ENCODE data around the gene LAMB3.

LAMB3 gene

DNA sequence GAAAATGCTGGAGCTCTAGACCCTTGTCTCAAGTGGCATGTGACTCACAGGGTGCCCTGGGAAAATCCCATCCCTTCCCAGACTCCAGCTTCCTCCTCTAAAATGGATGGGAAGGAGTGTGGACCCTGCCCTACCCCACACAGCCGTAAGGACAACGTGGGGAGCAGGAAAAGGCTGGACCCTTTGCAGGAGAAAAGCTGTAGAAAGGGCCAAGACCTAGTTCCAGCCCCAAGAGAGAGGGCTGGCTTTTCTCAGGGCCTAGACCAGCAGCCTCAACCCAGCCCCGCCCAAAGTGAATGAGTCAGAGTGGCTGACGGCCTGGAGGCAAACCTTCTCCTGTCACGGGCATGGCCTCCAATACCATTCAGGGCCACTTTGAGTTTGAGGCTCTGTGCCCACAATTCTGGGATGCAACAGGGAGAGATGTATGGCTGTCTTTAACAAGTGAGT, 1.1 kb downstream of the LAMB3 start (continued):
- TF ChIP-seq ZNF398 (tag by site-specific recombination; IDR thresholded peaks at IDR 0.05) (0 out of 2 replicates have a peak, but pooled peaks have one; percentile 22), ZNF404 (tag by site-specific recombination; IDR thresholded peaks at IDR 0.05) (no peak), ZFP41 (tag by site-specific recombination; IDR thresholded peaks at IDR 0.05; ENCODE audit: borderline replicate concordance) (no peak)
- TF ChIP-seq, protein P1, sequence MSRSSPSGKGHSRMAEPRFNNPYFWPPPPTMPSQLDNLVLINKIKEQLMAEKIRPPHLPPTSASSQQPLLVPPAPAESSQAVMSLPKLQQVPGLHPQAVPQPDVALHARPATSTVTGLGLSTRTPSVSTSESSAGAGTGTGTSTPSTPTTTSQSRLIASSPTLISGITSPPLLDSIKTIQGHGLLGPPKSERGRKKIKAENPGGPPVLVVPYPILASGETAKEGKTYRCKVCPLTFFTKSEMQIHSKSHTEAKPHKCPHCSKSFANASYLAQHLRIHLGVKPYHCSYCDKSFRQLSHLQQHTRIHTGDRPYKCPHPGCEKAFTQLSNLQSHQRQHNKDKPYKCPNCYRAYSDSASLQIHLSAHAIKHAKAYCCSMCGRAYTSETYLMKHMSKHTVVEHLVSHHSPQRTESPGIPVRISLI (tag by site-specific recombination; IDR thresholded peaks at IDR 0.05): no peak

DNA sequence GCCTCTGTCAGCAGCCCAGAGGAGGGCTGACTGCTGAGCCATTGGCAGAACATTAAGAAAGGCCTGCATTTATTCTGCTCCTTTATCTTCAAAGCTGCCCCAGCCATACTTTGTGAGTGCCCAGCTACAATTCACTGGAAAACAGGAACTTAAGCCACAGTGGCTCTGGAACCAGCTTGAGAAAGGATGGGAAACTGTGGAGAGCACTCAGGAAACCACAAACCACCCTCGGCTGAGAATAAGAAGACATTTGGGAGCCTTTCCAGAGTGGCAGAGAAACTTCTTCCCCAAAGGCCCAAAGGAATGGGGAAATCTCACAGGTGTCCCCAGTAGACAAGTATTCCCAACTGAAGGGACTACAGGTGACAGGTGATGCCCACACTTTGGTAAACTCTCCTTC, 1.8 kb downstream of the LAMB3 start:
- no peak for TF ChIP-seq PRDM2 (tag by site-specific recombination; IDR thresholded peaks at IDR 0.05; ENCODE audit: borderline replicate concordance)
- TF ChIP-seq ZNF423 (tag by site-specific recombination; IDR thresholded peaks at IDR 0.05): no peak
- no peak for TF ChIP-seq ZNF610 (tag by site-specific recombination; IDR thresholded peaks at IDR 0.05; ENCODE audit: borderline replicate concordance)
- no peak for TF ChIP-seq ZNF433 (tag by site-specific recombination; IDR thresholded peaks at IDR 0.05; ENCODE audit: low read depth)
- TF ChIP-seq, protein P2, sequence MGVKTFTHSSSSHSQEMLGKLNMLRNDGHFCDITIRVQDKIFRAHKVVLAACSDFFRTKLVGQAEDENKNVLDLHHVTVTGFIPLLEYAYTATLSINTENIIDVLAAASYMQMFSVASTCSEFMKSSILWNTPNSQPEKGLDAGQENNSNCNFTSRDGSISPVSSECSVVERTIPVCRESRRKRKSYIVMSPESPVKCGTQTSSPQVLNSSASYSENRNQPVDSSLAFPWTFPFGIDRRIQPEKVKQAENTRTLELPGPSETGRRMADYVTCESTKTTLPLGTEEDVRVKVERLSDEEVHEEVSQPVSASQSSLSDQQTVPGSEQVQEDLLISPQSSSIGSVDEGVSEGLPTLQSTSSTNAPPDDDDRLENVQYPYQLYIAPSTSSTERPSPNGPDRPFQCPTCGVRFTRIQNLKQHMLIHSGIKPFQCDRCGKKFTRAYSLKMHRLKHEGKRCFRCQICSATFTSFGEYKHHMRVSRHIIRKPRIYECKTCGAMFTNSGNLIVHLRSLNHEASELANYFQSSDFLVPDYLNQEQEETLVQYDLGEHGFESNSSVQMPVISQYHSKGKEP (tag by site-specific recombination; IDR thresholded peaks at IDR 0.05): no peak
- TF ChIP-seq SP2 (tag by site-specific recombination; IDR thresholded peaks at IDR 0.05): no peak
- Histone ChIP-seq H3K4me1 (ENCODE audit: control insufficient read depth, insufficient read depth, low read length) (peaks cover 19% of the 10 kb centered on the region), H3K36me3 (ENCODE audit: control insufficient read depth in 2 of 2, insufficient read depth in 1 of 2, low read length in 2 of 2) (no peaks in the 10 kb centered on the region), H3K27ac (ENCODE audit: extremely low read depth, low read depth, low read length) (no peak overlapping the region), H3K4me3 (ENCODE audit: low read depth, low read length) (no peak overlapping the region), H3K9me3 (ENCODE audit: control insufficient read depth, insufficient read depth, low read depth, low read length) (no peaks in the 10 kb centered on the region)
- ChIA-PET CTCF (interaction anchor here (0.6 to 1.6 kb wide), 4 partner anchors 75 to 112 kb away, joined by 3 to 6 read pairs (median 6); no protein-coding TSS in a partner anchor), POLR2A (no interaction called here)

Measured in HEK293 (cell line).